Endothelial cell of umbilical vein (primary cell): ENCODE measurements around the gene SLC26A3. TPM values are rescaled to one million over a fixed set of nuclear protein-coding genes. Genes with fewer than 3 reads are reported as not detected.

ENCODE experiments used
- BruUV-seq: library from RNA; stranded (reverse); fragments of 400-500 nt; replicated peaks from 2 replicates; lab custom pipeline; 2021; lab: Mats Ljungman, UMichigan
- CTCF ChIA-PET: fragments of 300-600, 350-600 bp; sonication (Branson Sonifier 250); formaldehyde crosslinking; loops from one replicate; lab custom pipeline; 2021; ENCODE audit warnings: antibody characterized with exemption, inconsistent platforms; lab: Charles Lee
- POLR2A ChIA-PET: fragments of 300-600, 350-600 bp; sonication (Branson Sonifier 250); formaldehyde crosslinking; loops from one replicate; lab custom pipeline; 2021; ENCODE audit warnings: antibody characterized with exemption, inconsistent platforms; lab: Charles Lee
- DNase-seq: peaks from one replicate; pipeline ENCODE4 v3.0.0-alpha.2; 2011; ENCODE audit warnings: low read depth, low spot score
- FAIRE-seq: peaks from 2 replicates; lab custom pipeline; 2011; peaks lifted over from hg19 to GRCh38; lab: Jason Lieb, UNC
- H2AFZ ChIP-seq: 2 replicates; pipeline ENCODE4 v1.6.0; 2012; ENCODE audit warnings: low read depth, low read length, control low read depth, inconsistent platforms
- H3K27ac ChIP-seq: 2 replicates; pipeline ENCODE4 v1.5.1; 2011; ENCODE audit warnings: low read depth, mild to moderate bottlenecking, control low read depth, low read length, moderate library complexity; ENCODE audit not compliant: insufficient read depth
- H3K27me3 ChIP-seq, 2 experiments: 2 replicates each; pipeline versions ENCODE4 v1.6.0 to v1.6.1; 2011; ENCODE audit warnings: low read length in 2 of 2, mixed read lengths in 1 of 2; ENCODE audit not compliant: control insufficient read depth in 2 of 2, insufficient read depth in 2 of 2
- H3K36me3 ChIP-seq, 2 experiments: 2 replicates in 1 of 2; 3 replicates in 1 of 2; pipeline ENCODE4 v1.5.1; 2011; ENCODE audit warnings: low read length in 2 of 2, mild to moderate bottlenecking in 1 of 2, moderate library complexity in 1 of 2; ENCODE audit not compliant: control insufficient read depth in 2 of 2, insufficient read depth in 2 of 2; ENCODE audit errors: extremely low read depth in 1 of 2
- H3K4me1 ChIP-seq: 3 replicates; pipeline ENCODE4 v1.5.1; 2011; ENCODE audit warnings: mild to moderate bottlenecking, low read length; ENCODE audit not compliant: control insufficient read depth, insufficient read depth; ENCODE audit errors: extremely low read depth
- H3K4me2 ChIP-seq: 2 replicates; pipeline ENCODE4 v1.6.1; 2011; ENCODE audit warnings: low read length, control low read depth, mixed read lengths; ENCODE audit not compliant: insufficient read depth
- H3K4me3 ChIP-seq, 3 experiments: fragments of 200-600 bp in 1 of 3; sonication (generic), shearing (Covaris generic) in 1 of 3; replicated peaks in 1 of 3; 2 replicates each; pipeline ENCODE4 v1.5.1; 2011 to 2016; ENCODE audit warnings: control low read depth in 3 of 3, low read length in 3 of 3, mild to moderate bottlenecking in 2 of 3, inconsistent platforms in 1 of 3, low read depth in 1 of 3, moderate library complexity in 1 of 3; ENCODE audit not compliant: insufficient read depth in 1 of 3
- H3K79me2 ChIP-seq: 2 replicates; pipeline ENCODE4 v1.6.0; 2012; ENCODE audit warnings: low read length, inconsistent platforms; ENCODE audit not compliant: control insufficient read depth, insufficient read depth
- H3K9ac ChIP-seq: replicated peaks from 2 replicates; pipeline ENCODE3; 2011; ENCODE audit warnings: low read length, control low read depth; ENCODE audit not compliant: insufficient read depth; ENCODE audit errors: extremely low read depth
- H3K9me1 ChIP-seq: replicated peaks from 3 replicates; pipeline ENCODE4 v1.6.0; 2011; ENCODE audit warnings: mild to moderate bottlenecking, low read length; ENCODE audit not compliant: control insufficient read depth, insufficient read depth; ENCODE audit errors: extremely low read depth
- H3K9me3 ChIP-seq: replicated peaks from 2 replicates; pipeline ENCODE4 v1.5.1; 2012; ENCODE audit warnings: low read length, inconsistent platforms; ENCODE audit not compliant: control insufficient read depth, insufficient read depth
- H4K20me1 ChIP-seq: replicated peaks from 2 replicates; pipeline ENCODE3; 2011; ENCODE audit warnings: mild to moderate bottlenecking, low read length; ENCODE audit not compliant: control insufficient read depth, insufficient read depth; ENCODE audit errors: extremely low read depth
- EZH2 ChIP-seq: IDR thresholded peaks from 2 replicates; pipeline ENCODE4 v1.6.1; 2012; ENCODE audit warnings: borderline replicate concordance, low read depth, mild to moderate bottlenecking, moderate library complexity, low read length, inconsistent platforms; ENCODE audit not compliant: severe bottlenecking
- FOS ChIP-seq: IDR thresholded peaks from 2 replicates; pipeline ENCODE4 v1.6.1; 2011; ENCODE audit warnings: mild to moderate bottlenecking, low read length, moderate library complexity, borderline replicate concordance; ENCODE audit not compliant: insufficient read depth
- GATA2 ChIP-seq: IDR thresholded peaks from 2 replicates; pipeline ENCODE4 v1.7.0; 2011; ENCODE audit warnings: low read depth, mild to moderate bottlenecking, moderate library complexity, mixed read lengths, low read length; ENCODE audit not compliant: insufficient read length, insufficient read depth
- JUN ChIP-seq: IDR thresholded peaks from 2 replicates; pipeline ENCODE4 v1.6.1; 2011; ENCODE audit warnings: borderline replicate concordance, low read depth; ENCODE audit not compliant: insufficient read length, insufficient read depth
- MYC ChIP-seq: IDR thresholded peaks from one replicate; pipeline ENCODE4 v1.6.1; 2011; ENCODE audit warnings: mild to moderate bottlenecking, low read depth, low read length
- POLR2A ChIP-seq: IDR thresholded peaks from 2 replicates; pipeline ENCODE4 v1.6.1; 2012; ENCODE audit warnings: low read depth, mild to moderate bottlenecking, control low read depth, low read length
- POLR2AphosphoS5 ChIP-seq: IDR thresholded peaks from 2 replicates; pipeline ENCODE4 v1.6.1; 2012; ENCODE audit warnings: low read depth, mild to moderate bottlenecking, control low read depth, low read length, moderate library complexity; ENCODE audit not compliant: insufficient read depth
- dilution Hi-C: fragments of 300-500 bp; cut with MboI; formaldehyde crosslinking; loops from one replicate; pipeline ENCODE4 v1.15.0; 2019; ENCODE audit warnings: low sequenced_read_pairs; ENCODE audit not compliant: extremely low pct_ligation_motif_present
- intact Hi-C: fragments of 100-400 bp; cut with micrococcal nuclease; formaldehyde crosslinking; loops from one replicate; pipeline ENCODE4 v1.10.0; 2022
- polyA plus RNA-seq, 4 experiments: library from polyadenylated mRNA; depleted of rRNA in 3 of 4; stranded (reverse) in 3 of 4; unstranded in 1 of 4; fragments of >200 nt; gene quantifications; 2 replicates each; pipeline versions ENCODE4 v1.2.1 to v1.2.3, GENCODE V29; 2011 to 2012; ENCODE audit warnings: missing spikeins in 1 of 4
- total RNA-seq: library from RNA; stranded (reverse); gene quantifications from 2 replicates; pipeline ENCODE4 v1.2.3, GENCODE V29; 2021
- TF ChIP-seq, protein P1 (sequence below): IDR thresholded peaks from 2 replicates; pipeline ENCODE4 v1.6.1; 2011; ENCODE audit not compliant: insufficient read depth, insufficient read length
- TF ChIP-seq, protein P2 (sequence below), 2 donors: IDR thresholded peaks; 1 replicate in 1 of 2; 2 replicates in 1 of 2; pipeline ENCODE4 v1.5.1; 2011; ENCODE audit warnings: low read length in 2 of 2, mild to moderate bottlenecking in 2 of 2, moderate library complexity in 2 of 2, control low read depth in 1 of 2, inconsistent platforms in 1 of 2, low read depth in 1 of 2; ENCODE audit not compliant: insufficient read depth in 1 of 2; ENCODE audit errors: extremely low read depth in 1 of 2

SLC26A3 gene
- total and polyA plus RNA-seq, 2 donors (not counting 3 experiments of a cell fraction or from before 2014, with no cell fraction given): not detected

DNA sequence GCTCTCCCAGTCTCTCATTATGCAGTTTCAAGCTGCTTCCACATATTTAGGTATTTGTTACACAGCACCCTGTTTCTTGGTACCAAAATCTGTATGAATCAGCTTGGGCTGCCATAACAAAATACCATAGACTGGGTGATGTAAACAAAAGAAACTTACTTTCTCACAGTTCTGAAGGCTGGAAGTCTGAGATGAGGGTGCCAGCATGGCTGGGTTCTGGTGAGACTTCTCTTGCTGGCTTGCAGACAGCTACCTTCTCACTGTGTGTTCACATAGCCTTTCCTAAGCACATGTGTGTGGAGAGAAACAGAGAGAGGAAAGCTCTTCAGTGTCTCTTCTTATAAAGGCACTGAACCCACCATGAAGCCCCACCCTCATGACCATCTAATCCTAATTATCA lies 74.7 kb downstream of the SLC26A3 start:
- H3K36me3 ChIP-seq: no peaks in the 10 kb centered on the region
- H4K20me1 ChIP-seq: no peaks in the 10 kb centered on the region
- POLR2A ChIA-PET: no interaction called here
- intact Hi-C loops (loop anchor here (5.0 to 10.0 kb wide), 3 partner anchors 106 to 526 kb away; partner anchors contain the start of genes COG5 and DUS4L), dilution Hi-C loops (no loop called here)
- H3K27ac ChIP-seq: no peak overlapping the region
- H3K79me2 ChIP-seq: no peaks in the 10 kb centered on the region
- no peak overlapping the region for H2AFZ ChIP-seq
- H3K27me3 ChIP-seq: peaks cover 12 to 17% of the 10 kb centered on the region in 2 experiments
- TF ChIP-seq POLR2AphosphoS5: no peak
- TF ChIP-seq FOS: no peak
- no peak for TF ChIP-seq JUN
- TF ChIP-seq POLR2A: no peak
- TF ChIP-seq EZH2: no peak
- no peak for TF ChIP-seq MYC
- TF ChIP-seq, protein P1, sequence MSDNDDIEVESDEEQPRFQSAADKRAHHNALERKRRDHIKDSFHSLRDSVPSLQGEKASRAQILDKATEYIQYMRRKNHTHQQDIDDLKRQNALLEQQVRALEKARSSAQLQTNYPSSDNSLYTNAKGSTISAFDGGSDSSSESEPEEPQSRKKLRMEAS: no peak
- TF ChIP-seq, protein P2, sequence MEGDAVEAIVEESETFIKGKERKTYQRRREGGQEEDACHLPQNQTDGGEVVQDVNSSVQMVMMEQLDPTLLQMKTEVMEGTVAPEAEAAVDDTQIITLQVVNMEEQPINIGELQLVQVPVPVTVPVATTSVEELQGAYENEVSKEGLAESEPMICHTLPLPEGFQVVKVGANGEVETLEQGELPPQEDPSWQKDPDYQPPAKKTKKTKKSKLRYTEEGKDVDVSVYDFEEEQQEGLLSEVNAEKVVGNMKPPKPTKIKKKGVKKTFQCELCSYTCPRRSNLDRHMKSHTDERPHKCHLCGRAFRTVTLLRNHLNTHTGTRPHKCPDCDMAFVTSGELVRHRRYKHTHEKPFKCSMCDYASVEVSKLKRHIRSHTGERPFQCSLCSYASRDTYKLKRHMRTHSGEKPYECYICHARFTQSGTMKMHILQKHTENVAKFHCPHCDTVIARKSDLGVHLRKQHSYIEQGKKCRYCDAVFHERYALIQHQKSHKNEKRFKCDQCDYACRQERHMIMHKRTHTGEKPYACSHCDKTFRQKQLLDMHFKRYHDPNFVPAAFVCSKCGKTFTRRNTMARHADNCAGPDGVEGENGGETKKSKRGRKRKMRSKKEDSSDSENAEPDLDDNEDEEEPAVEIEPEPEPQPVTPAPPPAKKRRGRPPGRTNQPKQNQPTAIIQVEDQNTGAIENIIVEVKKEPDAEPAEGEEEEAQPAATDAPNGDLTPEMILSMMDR (IDR thresholded peaks at IDR 0.05; ENCODE audit: extremely low read depth in 1 of 2, insufficient read depth in 1 of 2, low read depth in 1 of 2, low read length in 2 of 2): no peak
- TF ChIP-seq GATA2: no peak
- no peaks in the 10 kb centered on the region for H3K4me1 ChIP-seq
- no peak for DNase-seq
- H3K9me3 ChIP-seq: no peaks in the 10 kb centered on the region
- no peak overlapping the region for H3K9ac ChIP-seq
- H3K9me1 ChIP-seq: no peaks in the 10 kb centered on the region
- no peak overlapping the region for H3K4me3 ChIP-seq
- CTCF ChIA-PET: interaction anchor here (0.6 to 7.0 kb wide), 7 partner anchors 15 to 480 kb away, joined by 3 to 83 read pairs (median 13); partner anchors contain the start of gene CBLL1
- no peak for FAIRE-seq
- H3K4me2 ChIP-seq: no peak overlapping the region
- BruUV-seq: no TSS peak
